Endothelial cell (in vitro differentiated cells): Measurements from ENCODE around the gene CCDC136. TPM values are rescaled to one million over a fixed set of nuclear protein-coding genes. Genes with fewer than 3 reads are reported as not detected.

Experiments used
- DNase-seq: peaks from one replicate; pipeline ENCODE4 v3.0.0; 2021; ENCODE audit warnings: low spot score
- H3K27ac Mint-ChIP-seq: one replicate; pipeline ENCODE4 v1.8.0; 2021; ENCODE audit warnings: mixed read lengths, inconsistent platforms; ENCODE audit not compliant: unreplicated experiment
- H3K27me3 Mint-ChIP-seq: one replicate; pipeline ENCODE4 v1.8.0; 2021; ENCODE audit warnings: mild to moderate bottlenecking, moderate library complexity, mixed read lengths, inconsistent platforms; ENCODE audit not compliant: unreplicated experiment
- H3K36me3 Mint-ChIP-seq: one replicate; pipeline ENCODE4 v1.8.0; 2021; ENCODE audit warnings: mild to moderate bottlenecking, low read depth, mixed read lengths, inconsistent platforms; ENCODE audit not compliant: unreplicated experiment
- H3K4me1 Mint-ChIP-seq: one replicate; pipeline ENCODE4 v1.8.0; 2021; ENCODE audit warnings: mild to moderate bottlenecking, mixed read lengths, inconsistent platforms; ENCODE audit not compliant: unreplicated experiment
- H3K4me3 Mint-ChIP-seq: one replicate; pipeline ENCODE4 v1.8.0; 2021; ENCODE audit warnings: mild to moderate bottlenecking, mixed read lengths, inconsistent platforms; ENCODE audit not compliant: unreplicated experiment
- H3K9me3 Mint-ChIP-seq: one replicate; pipeline ENCODE4 v1.8.0; 2021; ENCODE audit warnings: mixed read lengths, inconsistent platforms; ENCODE audit not compliant: unreplicated experiment
- total RNA-seq: library from RNA; stranded (reverse); fragmentation: NEBNext Ultra II Directional; extraction: Animal tissue kit (Norgen Biotek cat#: 25700); gene quantifications from one replicate; pipeline ENCODE4 v1.2.1, GENCODE V29; 2021; ENCODE audit not compliant: unreplicated experiment
- TF ChIP-seq, protein P1 (sequence below): fragments of 200-600 bp; sonication (generic); IDR thresholded peaks from one replicate; pipeline ENCODE4 v1.5.0; 2021; ENCODE audit warnings: antibody characterized with exemption; ENCODE audit not compliant: unreplicated experiment

CCDC136 gene
- total RNA-seq, 1 donor from 2014 or later, result 31.5 TPM

- peak; percentile 50 for DNase-seq
- peak within 1 kb of the TSS; percentile 65 for H3K4me3 Mint-ChIP-seq
These were observed 38.7 kb downstream of the CCDC136 start, which contains the start of gene FLNC for GRCh38 chr7:128830231-128831177. FLNC (plus strand) TSS chr7:128830406; CDS start chr7:128830638, 232 bp downstream.

DNA sequence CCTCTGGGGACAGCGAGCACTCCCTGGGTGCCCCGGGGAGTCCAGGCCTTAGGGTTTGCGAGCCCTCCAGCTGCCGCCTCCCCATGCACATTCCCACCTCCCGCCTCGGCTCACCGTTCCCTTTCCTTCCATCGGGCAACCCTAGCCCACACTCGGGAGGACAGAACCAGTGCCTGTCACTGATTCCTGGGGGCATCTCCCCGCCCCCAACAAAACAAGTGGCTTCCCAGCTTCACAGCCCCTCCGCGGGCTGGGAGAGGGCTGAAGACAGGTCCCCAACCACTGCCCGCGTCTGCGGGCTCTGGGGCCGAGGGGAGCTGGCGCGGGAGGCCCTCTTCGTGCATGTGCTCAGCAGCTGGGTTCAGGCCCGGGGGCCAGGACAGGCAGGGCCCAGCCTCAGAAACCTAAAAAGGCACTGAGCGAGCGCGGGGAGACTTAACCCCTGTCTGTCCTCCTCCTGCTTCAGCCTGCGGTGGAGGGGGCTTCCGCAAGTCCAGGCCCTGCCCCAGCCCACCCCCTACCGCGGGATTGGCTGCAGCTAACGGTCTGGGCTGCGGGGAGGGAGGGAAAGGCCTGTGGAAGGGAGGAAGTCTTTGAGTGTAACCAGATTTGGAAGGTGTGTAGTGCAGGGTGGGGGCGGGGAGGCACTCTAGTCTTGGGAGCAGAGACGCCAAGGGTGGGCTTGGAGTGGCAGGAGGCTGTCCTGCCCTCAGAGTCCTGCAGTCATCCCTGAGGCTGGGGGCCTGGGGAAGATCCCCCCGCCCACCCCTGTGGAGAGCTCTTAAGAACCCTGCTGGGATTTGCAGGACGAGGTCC, 39.6 kb downstream of the CCDC136 start:
- H3K27me3 Mint-ChIP-seq, result peaks cover 13% of the 10 kb centered on the region
- H3K9me3 Mint-ChIP-seq, result no peaks in the 10 kb centered on the region
- peaks cover 8% of the 10 kb centered on the region for H3K4me1 Mint-ChIP-seq
- no peaks in the 10 kb centered on the region for H3K36me3 Mint-ChIP-seq
- TF ChIP-seq, protein P1, sequence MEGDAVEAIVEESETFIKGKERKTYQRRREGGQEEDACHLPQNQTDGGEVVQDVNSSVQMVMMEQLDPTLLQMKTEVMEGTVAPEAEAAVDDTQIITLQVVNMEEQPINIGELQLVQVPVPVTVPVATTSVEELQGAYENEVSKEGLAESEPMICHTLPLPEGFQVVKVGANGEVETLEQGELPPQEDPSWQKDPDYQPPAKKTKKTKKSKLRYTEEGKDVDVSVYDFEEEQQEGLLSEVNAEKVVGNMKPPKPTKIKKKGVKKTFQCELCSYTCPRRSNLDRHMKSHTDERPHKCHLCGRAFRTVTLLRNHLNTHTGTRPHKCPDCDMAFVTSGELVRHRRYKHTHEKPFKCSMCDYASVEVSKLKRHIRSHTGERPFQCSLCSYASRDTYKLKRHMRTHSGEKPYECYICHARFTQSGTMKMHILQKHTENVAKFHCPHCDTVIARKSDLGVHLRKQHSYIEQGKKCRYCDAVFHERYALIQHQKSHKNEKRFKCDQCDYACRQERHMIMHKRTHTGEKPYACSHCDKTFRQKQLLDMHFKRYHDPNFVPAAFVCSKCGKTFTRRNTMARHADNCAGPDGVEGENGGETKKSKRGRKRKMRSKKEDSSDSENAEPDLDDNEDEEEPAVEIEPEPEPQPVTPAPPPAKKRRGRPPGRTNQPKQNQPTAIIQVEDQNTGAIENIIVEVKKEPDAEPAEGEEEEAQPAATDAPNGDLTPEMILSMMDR, result no peak
- H3K4me3 Mint-ChIP-seq, result no peak overlapping the region
- peak; percentile 27 for DNase-seq
- H3K27ac Mint-ChIP-seq, result no peak overlapping the region

More at GRCh38 chr7:128830231-128831177, 38.7 kb downstream of the CCDC136 start, which contains the start of gene FLNC:
- Mint-ChIP-seq H3K4me1 (peaks cover 8% of the 10 kb centered on the region), H3K9me3 (no peaks in the 10 kb centered on the region), H3K27me3 (peaks cover 13% of the 10 kb centered on the region), H3K36me3 (no peaks in the 10 kb centered on the region), H3K27ac (no peak within 1 kb of the TSS)
- TF ChIP-seq, protein P1, result no peak

DNA sequence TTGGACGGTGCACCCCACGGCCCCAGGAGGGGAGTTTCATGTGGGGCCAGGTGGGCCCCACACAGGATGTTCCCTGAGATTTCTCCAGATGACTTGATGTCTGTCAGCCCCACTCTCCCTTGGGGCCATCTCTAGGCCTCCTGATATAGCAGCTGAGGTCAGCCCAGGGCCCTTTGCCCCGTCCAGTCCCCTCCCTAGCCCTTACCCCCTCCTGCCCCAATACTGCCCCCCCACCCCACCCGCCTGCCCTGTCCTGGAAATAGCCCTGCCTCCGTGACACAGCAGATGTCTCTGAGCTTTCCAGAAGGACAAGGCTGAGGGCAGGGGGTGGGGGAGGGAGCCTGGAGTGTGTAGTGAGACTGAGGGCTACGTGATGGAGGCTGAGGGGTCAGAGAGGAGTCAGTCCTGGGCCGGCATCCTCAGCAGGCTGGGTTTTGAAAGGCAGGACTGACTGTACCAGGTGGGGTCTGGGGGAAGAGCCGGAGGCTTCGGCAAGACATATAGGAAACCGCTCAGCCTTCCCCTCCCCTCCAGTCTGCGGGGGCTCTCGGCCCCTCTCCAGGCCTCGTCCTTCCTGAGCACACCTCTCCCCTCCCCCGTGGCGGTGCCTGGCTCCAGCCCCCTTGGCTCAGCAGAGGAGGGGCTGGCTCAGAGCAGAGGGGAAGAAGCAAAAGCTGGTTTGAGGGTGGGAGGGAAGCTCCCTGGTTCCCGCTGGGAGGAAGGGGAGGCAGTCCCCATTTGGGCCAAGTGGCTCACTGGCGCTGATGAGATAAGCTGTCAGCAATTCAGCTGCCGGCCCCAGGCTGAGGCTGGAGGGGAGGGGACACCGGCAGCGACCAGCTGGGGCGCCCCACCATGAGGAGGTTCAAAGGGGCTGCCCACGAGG, 40.5 kb downstream of the CCDC136 start:
- H3K4me1 Mint-ChIP-seq, result peaks cover 5% of the 10 kb centered on the region
- H3K36me3 Mint-ChIP-seq, result no peaks in the 10 kb centered on the region
- H3K9me3 Mint-ChIP-seq, result no peaks in the 10 kb centered on the region
- TF ChIP-seq, protein P1, result no peak
- peaks cover 15% of the 10 kb centered on the region for H3K27me3 Mint-ChIP-seq
- DNase-seq, result peak; percentile 23
- no peak overlapping the region for H3K27ac Mint-ChIP-seq
- H3K4me3 Mint-ChIP-seq, result no peak overlapping the region

- no peaks in the 10 kb centered on the region for H3K36me3 Mint-ChIP-seq
- H3K27me3 Mint-ChIP-seq, result peaks cover 18% of the 10 kb centered on the region
- no peaks in the 10 kb centered on the region for H3K9me3 Mint-ChIP-seq
- TF ChIP-seq, protein P1, result no peak
- H3K27ac Mint-ChIP-seq, result no peak overlapping the region
- H3K4me1 Mint-ChIP-seq, result peaks cover 5% of the 10 kb centered on the region
- no peak overlapping the region for H3K4me3 Mint-ChIP-seq
- DNase-seq, result no peak
These were observed 41.0 kb downstream of the CCDC136 start for GRCh38 chr7:128832880-128833147.
